AG08396 (cell line): ENCODE data around the gene PLA2G2E.
"Not testable (repeated sequence)": the region's sequence is repeated elsewhere in the genome, so short reads cannot be mapped to it uniquely, and the experiment has no call there.

ENCODE experiments used
- DNase-seq: peaks from one replicate; pipeline ENCODE4 v3.0.0; 2012; ENCODE audit warnings: low spot score, mixed read lengths

The PLA2G2E gene

DNA sequence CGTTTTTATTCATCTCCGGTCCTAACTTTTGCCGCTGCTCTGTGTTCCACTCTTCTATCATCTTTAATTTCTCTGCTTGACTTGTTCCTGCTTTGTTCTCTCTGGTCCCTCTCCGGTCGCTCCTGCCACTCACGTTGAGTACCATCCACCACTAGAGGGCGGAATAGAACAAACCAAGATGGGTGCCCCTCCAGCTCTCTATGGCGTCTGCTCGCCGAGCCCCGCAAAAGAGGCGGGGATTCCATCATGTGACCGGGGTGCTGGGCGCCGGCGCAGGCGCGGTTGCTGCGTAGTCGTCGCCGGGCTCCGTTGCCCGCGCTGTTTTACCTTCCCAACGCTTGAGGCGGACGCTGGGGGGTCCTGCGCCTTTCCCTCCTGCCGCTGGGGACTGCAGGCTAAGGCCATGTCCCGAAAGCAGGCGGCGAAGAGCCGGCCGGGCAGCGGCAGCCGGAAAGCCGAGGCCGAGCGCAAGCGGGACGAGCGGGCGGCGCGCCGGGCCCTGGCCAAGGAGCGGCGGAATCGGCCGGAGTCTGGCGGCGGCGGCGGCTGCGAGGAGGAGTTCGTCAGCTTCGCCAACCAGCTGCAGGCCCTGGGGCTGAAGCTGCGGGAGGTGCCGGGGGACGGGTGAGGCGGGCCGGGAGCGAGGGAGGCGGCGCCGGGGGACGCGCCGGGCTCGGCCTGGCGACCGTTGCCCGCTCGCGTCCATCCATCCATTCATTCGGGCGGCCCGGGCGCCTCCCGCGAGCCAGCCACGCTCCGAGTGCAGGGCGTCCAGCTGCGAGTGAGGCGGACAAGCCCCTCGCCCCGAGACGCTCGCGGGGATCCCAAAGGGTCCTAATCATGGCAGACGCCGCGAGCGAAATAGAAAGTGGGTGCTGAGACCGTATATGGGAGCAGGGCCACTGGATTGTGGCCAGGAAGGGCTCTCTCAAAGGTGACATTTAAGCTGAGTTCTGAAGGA lies 41.0 kb downstream of the PLA2G2E start, which contains the start of gene OTUD3:
OTUD3 (plus strand) TSS at position 285 of the 961 bp plus-strand sequence; CDS start at position 404, 119 bp downstream.
- peak; percentile 98 for DNase-seq

DNA sequence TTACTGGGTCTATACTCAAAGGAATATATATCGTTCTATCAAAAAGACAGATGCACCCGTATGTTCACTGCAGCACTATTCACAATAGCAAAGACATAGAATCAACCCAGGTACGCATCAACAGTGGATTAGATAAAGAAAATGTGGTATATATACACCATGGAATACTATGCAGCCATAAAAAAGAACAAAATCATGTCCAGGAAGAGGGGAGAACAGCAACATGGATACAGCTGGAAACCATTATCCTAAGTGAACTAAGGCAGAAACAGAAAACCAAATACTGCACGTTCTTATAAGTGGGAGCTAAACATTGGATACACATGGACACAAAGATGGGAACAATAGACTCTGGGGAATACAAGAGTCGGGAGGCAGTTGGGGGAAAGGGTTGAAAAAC lies 42.6 kb downstream of the PLA2G2E start:
- not testable (repeated sequence) for DNase-seq

DNA sequence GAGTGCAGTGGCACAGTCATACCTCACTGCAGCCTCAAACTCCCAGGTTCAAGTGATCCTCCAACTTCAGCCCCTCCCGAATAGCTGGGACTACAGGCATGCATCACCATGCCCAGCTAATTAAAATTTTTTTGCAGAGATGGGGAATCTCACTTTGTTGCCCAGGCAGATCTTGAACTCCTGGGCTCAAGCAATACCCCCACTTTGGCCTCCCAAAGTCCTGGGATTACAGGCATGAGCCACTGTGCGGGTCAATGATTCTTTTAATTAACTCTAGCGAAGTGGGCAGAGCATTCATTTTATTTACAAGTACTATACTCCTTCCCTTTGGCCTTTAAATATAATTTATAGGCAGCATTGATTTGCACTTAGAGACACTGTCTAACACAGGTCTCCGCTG lies 43.8 kb downstream of the PLA2G2E start:
- no peak for DNase-seq

DNA sequence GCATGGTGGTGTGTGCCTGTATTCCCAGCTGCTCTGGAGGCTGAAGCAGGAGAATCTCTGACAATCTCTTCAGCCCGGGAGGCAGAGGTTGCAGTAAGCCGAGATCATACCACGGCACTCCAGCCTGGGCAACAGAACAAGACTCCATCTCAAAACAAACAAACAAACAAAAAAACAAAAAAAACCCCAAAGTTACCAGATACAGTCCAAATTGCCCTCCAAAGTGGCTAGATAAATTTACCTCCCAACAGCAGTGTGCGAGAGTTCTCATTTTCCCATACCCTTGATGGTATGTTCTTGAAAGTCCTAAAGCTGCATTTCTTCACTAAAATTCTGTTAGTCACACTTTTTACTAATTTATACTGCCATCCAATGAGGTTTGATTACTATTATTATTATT lies 44.2 kb downstream of the PLA2G2E start:
- DNase-seq = no peak

DNA sequence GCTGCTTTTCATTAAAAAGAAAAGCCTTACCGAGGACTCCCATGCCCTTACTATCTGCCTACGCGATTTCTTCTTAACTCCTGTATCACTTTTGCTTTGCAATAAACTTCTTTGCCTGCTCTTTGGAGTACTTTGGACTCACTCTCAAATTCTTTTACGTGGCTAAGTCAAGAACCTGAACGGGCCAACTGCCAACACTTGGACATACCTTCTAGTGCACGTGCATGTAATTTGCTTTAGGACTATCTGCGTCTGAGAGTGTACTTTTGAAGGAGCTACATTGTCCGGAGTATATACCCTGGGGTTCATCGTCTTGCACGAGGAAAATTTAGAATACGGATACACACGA lies 44.8 kb downstream of the PLA2G2E start:
- DNase-seq = no peak

DNA sequence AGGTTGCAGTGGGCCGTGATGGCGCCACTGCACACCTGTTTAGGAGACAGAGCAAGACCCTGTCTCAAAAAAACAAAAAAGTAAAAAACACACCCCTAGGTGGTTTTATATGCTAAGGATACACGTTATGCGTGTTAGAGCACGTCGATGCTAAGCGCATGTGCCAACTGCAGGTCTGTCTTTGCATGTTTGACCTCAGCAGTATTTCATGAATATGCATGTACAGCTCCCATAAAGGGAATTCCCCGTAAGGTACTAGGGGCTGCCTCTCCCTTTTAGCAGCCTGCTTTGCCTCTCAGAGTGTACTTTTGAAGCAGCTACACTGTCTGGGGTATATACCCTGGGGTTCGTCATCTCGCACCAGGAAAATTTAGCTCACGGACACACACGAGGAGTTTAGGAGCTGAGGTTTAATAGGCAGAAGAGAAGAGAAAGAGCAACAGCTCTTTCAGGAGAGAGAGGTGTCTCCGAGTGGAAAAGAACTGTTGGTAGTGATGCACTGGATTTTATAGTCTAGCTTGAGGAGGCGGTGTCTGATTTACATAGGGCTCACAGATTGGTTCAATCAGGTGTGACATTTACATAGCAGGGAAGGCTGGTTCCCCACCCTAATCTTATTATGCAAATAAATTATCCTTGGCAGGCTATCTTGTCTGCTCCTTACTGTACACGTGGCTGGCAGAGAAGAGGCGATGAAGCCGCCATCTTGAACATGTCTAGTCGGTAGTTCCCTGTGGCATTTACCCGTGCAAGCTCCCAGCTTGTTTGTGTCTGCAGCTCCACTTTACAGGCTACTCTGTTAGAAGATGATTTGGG lies 45.4 kb downstream of the PLA2G2E start:
- no peak for DNase-seq

DNA sequence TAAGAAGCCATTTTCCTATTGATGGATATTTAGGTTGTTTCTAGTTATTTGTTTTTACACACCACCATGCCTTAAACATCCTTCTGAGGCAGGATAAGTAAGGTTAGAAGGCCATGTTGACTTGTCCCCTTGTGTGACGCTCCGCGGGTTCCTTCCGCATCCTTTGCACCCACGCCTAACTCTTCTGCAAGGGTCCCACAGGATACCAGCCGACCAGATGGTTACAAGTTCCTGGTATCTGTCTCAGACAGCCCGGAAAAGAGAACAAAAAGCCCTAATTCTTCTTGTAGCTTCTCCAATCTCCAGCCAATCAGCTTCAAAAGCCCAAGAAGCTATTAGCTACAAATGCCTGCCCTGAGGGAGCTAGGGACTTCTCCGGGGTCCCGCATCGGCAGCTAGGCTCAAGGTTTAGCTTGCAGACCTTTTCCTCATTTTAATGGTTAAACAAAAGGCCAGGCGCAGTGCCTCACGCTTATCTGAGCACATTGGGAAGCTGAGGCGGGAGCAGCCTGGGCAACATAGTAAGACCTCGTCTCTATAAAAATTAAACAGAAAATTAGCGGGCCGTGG lies 46.2 kb downstream of the PLA2G2E start:
- DNase-seq = no peak

DNA sequence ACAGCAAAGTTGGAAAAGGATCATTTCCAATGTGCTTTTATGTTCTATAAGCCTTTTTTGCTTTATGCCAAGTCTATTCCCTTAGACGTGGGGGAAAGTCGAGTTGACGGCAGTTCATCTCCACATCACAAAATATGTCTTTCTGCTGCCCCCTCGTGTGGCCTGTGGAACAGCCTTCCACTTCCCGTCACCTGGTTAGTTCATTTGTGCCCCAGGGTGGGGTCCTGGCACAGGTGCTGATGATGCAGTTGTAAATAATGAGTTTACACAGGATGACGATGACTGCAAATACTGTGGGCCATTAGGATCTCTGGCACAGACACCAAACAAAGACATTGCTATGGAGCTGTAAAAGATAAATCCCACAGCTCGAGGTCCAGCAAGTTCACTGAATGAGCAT lies 51.2 kb downstream of the PLA2G2E start:
- DNase-seq = no peak
